SK-N-MC (cell line): Measurements from ENCODE around the gene PPP1R15B.

ENCODE experiments used
- EZH2 ChIP-seq: fragments of 200-600 bp; sonication (generic); IDR thresholded peaks from one replicate; pipeline ENCODE4 v1.6.1; 2017; ENCODE audit warnings: antibody characterized with exemption
- POLR2AphosphoS5 ChIP-seq: IDR thresholded peaks from 2 replicates; pipeline ENCODE4 v1.6.1; 2012; ENCODE audit warnings: mild to moderate bottlenecking, low read depth, low read length, borderline replicate concordance

- TF ChIP-seq POLR2AphosphoS5: no peak
- no peak for TF ChIP-seq EZH2
These were observed 27.0 kb upstream of the PPP1R15B start for GRCh38 chr1:204438628-204439027.
